Naive thymus-derived CD8-positive, alpha-beta T cell (primary cell): ENCODE data around the gene COL24A1. TPM values are rescaled to one million over a fixed set of nuclear protein-coding genes. Genes with fewer than 3 reads are reported as not detected.
A peak's percentile ranks its signal among the peaks of the same experiment; 100 is the strongest.
"Not testable (repeated sequence)": the region's sequence is repeated elsewhere in the genome, so short reads cannot be mapped to it uniquely, and the experiment has no call there.

Experiments
- ATAC-seq, 2 donors: fragments of 150-1000 bp; cut with Tn5 transposase in 1 of 2; sonication (Bioruptor Pico), chemical (Tn5 transposase) in 1 of 2; 1 replicate in 1 of 2; 2 replicates in 1 of 2; pipeline ENCODE4 v1.10.0; 2021; ENCODE audit warnings: mild to moderate bottlenecking in 2 of 2, moderate library complexity in 2 of 2
- POLR2A ChIA-PET: fragments of 350-600 bp; sonication (Branson Sonifier 250); formaldehyde crosslinking; loops from one replicate; lab custom pipeline; 2021; ENCODE audit warnings: antibody characterized with exemption; lab: Charles Lee
- DNase-seq, 10 donors: peaks; one replicate each; pipeline versions ENCODE4 v3.0.0 to v3.0.0-alpha.2; 2020 to 2022
- H3K27ac Mint-ChIP-seq, 10 donors: one replicate each; pipeline ENCODE4 v1.8.0; 2020 to 2022; ENCODE audit warnings: mild to moderate bottlenecking in 10 of 10, mixed read lengths in 10 of 10, moderate library complexity in 4 of 10, inconsistent platforms in 1 of 10
- H3K27me3 Mint-ChIP-seq, 5 donors: one replicate each; pipeline ENCODE4 v1.8.0; 2021 to 2022; ENCODE audit warnings: mixed read lengths in 5 of 5
- H3K36me3 Mint-ChIP-seq, 3 donors: one replicate each; pipeline ENCODE4 v1.8.0; 2020 to 2022; ENCODE audit warnings: mixed read lengths in 3 of 3, mild to moderate bottlenecking in 2 of 3, inconsistent platforms in 1 of 3
- H3K4me1 Mint-ChIP-seq, 4 donors: one replicate each; pipeline ENCODE4 v1.8.0; 2021 to 2022; ENCODE audit warnings: mixed read lengths in 4 of 4
- H3K4me3 Mint-ChIP-seq, 10 donors: one replicate each; pipeline ENCODE4 v1.8.0; 2020 to 2022; ENCODE audit warnings: mild to moderate bottlenecking in 10 of 10, mixed read lengths in 10 of 10, moderate library complexity in 6 of 10, inconsistent platforms in 1 of 10
- H3K9me3 Mint-ChIP-seq, 9 donors: one replicate each; pipeline ENCODE4 v1.8.0; 2020 to 2022; ENCODE audit warnings: mixed read lengths in 9 of 9, mild to moderate bottlenecking in 3 of 9, inconsistent platforms in 1 of 9, moderate library complexity in 1 of 9
- polyA plus RNA-seq, 3 donors: library from polyadenylated mRNA; unstranded; fragments of 300-500 nt; fragmentation: Illumina TruSeq; gene quantifications; one replicate each; pipeline ENCODE4 v1.2.3, GENCODE V29; 2021
- total RNA-seq, 8 experiments: library from RNA in 2 of 8; stranded (reverse) in 2 of 8; gene quantifications; one replicate each; pipeline ENCODE4 v1.2.3 and lab custom pipeline; 2021 to 2026

The COL24A1 gene
- total and polyA plus RNA-seq, 5 experiments from 2014 or later, result not detected

GRCh38 chr1:85762804-85763203 lies 393.8 kb downstream of the COL24A1 start:
- DNase-seq (no peak), ATAC-seq (no peak)
- Mint-ChIP-seq H3K4me3 (no peak overlapping the region), H3K27me3 (no peaks in the 10 kb centered on the region), H3K36me3 (no peaks in the 10 kb centered on the region), H3K9me3 (no peaks in the 10 kb centered on the region), H3K4me1 (no peaks in the 10 kb centered on the region), H3K27ac (no peak overlapping the region)
- POLR2A ChIA-PET, result no interaction called here

- Mint-ChIP-seq H3K4me3 (no peak overlapping the region), H3K27ac (no peak overlapping the region), H3K27me3 (no peaks in the 10 kb centered on the region), H3K9me3 (peaks cover 3 to 16% (median 9%) of the 10 kb centered on the region in 9 donors), H3K4me1 (no peaks in the 10 kb centered on the region), H3K36me3 (peaks cover 0 to 6% (median 0%) of the 10 kb centered on the region in 3 donors)
- DNase-seq (no peak), ATAC-seq (no peak)
- POLR2A ChIA-PET, result no interaction called here
Observed at GRCh38 chr1:85756864-85757263, 399.7 kb downstream of the COL24A1 start.

DNA sequence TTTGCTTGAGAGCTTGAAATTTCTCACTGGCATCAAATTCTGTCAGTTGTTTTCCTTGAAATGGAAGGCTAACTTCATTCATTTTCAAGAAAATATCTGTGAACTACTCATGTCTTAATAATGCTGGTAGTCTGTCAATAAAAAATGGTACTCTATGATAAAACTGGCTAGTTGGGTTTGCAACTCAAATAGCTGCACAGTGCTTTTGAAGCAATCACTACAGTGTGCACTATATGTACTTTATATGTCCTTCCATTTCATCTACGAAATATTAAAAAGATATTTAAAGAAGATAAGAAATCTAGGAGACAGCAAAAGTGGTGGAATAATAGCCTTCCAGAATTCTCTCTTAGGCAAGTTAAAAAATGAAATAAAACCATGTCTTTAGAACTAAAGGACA lies 408.5 kb downstream of the COL24A1 start:
- POLR2A ChIA-PET, result no interaction called here
- Mint-ChIP-seq H3K36me3 (no peaks in the 10 kb centered on the region), H3K4me1 (no peaks in the 10 kb centered on the region)

GRCh38 chr1:85746777-85747176 lies 409.8 kb downstream of the COL24A1 start:
- peaks cover 6 to 24% (median 11%) of the 10 kb centered on the region in 5 donors for H3K27me3 Mint-ChIP-seq
- H3K36me3 Mint-ChIP-seq, result no peaks in the 10 kb centered on the region
- ATAC-seq (no peak), DNase-seq (no peak)
- H3K4me1 Mint-ChIP-seq, result no peaks in the 10 kb centered on the region
- H3K4me3 Mint-ChIP-seq, result no peak overlapping the region
- no peak overlapping the region for H3K27ac Mint-ChIP-seq
- POLR2A ChIA-PET, result no interaction called here
- H3K9me3 Mint-ChIP-seq, result peaks cover 0 to 3% (median 0%) of the 10 kb centered on the region in 9 donors

More for the DNA sequence above, 408.5 kb downstream of the COL24A1 start:
- H3K9me3 Mint-ChIP-seq, result peaks cover 0 to 3% (median 0%) of the 10 kb centered on the region in 9 donors
- H3K4me3 Mint-ChIP-seq, result no peak overlapping the region
- no peak overlapping the region for H3K27ac Mint-ChIP-seq
- peaks cover 5 to 15% (median 6%) of the 10 kb centered on the region in 5 donors for H3K27me3 Mint-ChIP-seq
- DNase-seq, result no peak
- ATAC-seq, result no peak

- Mint-ChIP-seq H3K36me3 (no peaks in the 10 kb centered on the region), H3K4me3 (no peak overlapping the region), H3K9me3 (peaks cover 0 to 3% (median 0%) of the 10 kb centered on the region in 9 donors), H3K27me3 (peaks cover 6 to 24% (median 11%) of the 10 kb centered on the region in 5 donors), H3K4me1 (no peaks in the 10 kb centered on the region), H3K27ac (no peak overlapping the region)
- POLR2A ChIA-PET, result no interaction called here
- ATAC-seq (no peak), DNase-seq (no peak)
Observed at GRCh38 chr1:85743814-85744213, 412.8 kb downstream of the COL24A1 start.

DNA sequence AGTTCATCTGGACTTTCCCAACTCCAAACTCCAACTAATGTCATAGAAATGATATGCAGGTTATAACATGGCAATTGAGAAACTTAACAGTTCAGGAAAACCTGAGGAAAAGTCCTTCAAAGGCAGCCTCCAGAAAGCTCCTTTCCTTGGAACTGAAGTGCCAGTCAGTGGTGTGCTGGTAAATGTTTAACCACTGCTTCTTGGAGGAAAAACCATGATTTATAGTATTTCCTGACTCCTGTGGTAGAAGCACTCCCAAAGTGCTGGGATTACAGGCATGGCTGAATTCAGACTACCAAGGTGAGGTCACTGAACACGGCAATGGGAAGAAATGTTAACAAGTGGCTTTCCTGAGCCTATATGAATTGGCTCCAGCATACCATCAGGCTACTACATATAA lies 421.6 kb downstream of the COL24A1 start:
- ATAC-seq (no peak), DNase-seq (no peak)
- POLR2A ChIA-PET, result no interaction called here
- Mint-ChIP-seq H3K36me3 (no peaks in the 10 kb centered on the region), H3K4me3 (no peak overlapping the region), H3K27me3 (peaks cover 0 to 6% (median 4%) of the 10 kb centered on the region in 5 donors), H3K27ac (no peak overlapping the region), H3K4me1 (no peaks in the 10 kb centered on the region), H3K9me3 (no peaks in the 10 kb centered on the region)

DNA sequence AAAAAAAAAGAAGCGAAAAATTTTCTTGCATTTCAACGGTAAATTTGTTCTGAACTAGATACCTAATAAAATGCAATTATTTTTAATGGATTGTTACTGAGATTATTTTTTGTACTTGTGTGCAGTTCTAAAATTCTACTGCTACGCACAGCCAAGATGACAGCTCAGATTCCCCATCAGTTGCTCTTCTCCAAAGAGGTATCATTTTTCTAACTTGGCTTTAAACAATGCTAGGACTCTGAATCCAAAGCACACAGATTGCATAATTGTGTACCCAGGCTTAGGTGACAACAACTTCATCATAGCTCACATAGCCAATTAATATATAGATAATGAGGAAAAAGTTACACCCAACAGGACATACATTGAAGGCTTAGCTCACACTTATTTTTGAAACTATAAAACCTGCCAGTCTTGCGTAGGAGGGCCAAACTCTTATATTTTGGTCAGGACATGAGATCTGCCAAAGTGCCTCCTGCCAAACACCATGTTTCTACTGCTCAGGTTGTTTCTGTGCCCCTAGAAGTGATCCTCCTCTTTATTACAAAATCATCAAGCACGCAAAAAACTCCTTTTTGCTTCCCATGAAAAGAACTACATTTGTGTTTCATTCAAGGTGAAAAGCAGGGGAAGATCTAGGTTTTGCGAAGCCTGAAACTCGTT lies 437.8 kb downstream of the COL24A1 start:
- POLR2A ChIA-PET, result no interaction called here
- Mint-ChIP-seq H3K27me3 (peaks cover 7 to 20% (median 9%) of the 10 kb centered on the region in 5 donors), H3K9me3 (peaks cover 8 to 36% (median 25%) of the 10 kb centered on the region in 9 donors), H3K36me3 (peaks cover 0 to 17% (median 13%) of the 10 kb centered on the region in 3 donors), H3K4me3 (no peak overlapping the region), H3K27ac (no peak overlapping the region), H3K4me1 (no peaks in the 10 kb centered on the region)
- no peak for DNase-seq
- ATAC-seq, result no peak

DNA sequence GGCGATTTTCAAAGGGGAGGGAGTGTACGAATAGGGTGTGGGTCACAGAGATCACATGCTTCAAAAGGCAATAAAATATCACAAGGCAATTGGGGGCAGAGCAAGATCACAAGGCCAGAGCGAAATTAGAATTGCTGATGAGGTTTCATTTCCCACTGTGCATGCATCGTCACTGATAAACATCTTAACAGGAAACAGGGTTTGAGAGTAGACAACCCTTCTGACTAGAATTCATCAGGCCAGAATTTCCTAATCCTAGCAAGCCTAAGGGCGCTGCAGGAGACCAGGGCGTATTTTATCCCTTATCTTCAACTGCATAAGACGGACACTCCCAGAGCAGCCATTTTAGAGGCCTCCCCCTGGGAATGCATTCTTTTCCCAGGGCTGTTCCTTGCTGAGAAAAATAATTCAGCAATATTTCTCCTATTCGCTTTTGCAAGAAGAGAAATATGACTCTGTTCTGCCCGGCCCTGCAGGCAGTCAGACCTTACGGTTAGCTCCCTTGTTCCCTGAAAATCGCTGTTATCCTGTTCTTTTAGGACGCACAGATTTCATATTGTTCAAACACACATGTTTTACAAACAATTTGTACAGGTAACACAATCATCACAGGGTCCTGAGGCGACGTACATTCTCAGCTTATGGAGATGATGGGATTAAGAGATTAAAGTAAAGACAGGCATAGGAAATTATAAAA lies 442.0 kb downstream of the COL24A1 start:
- ATAC-seq, H3K27ac Mint-ChIP-seq, POLR2A ChIA-PET, DNase-seq, H3K4me1 Mint-ChIP-seq, H3K4me3 Mint-ChIP-seq: not testable (repeated sequence)
- Mint-ChIP-seq H3K9me3 (peaks cover 4 to 20% (median 8%) of the 10 kb centered on the region in 9 donors), H3K27me3 (peaks cover 1 to 15% (median 10%) of the 10 kb centered on the region in 5 donors), H3K36me3 (peaks cover 0 to 14% (median 6%) of the 10 kb centered on the region in 3 donors)

- Mint-ChIP-seq H3K4me3 (no peak overlapping the region), H3K27me3 (peaks cover 0 to 4% (median 0%) of the 10 kb centered on the region in 5 donors), H3K4me1 (peaks cover 0 to 22% (median 16%) of the 10 kb centered on the region in 4 donors), H3K36me3 (peaks cover 10 to 21% (median 18%) of the 10 kb centered on the region in 3 donors), H3K9me3 (peaks cover 0 to 5% (median 1%) of the 10 kb centered on the region in 9 donors), H3K27ac (no peak overlapping the region)
- POLR2A ChIA-PET, result interaction anchor here (0.6 to 1.3 kb wide), 5 partner anchors 13 to 996 kb away, joined by 3 to 14 read pairs (median 3); partner anchors contain the start of genes BCL10 and SH3GLB1
- DNase-seq (peak in 1 of 10 donors; percentile 8), ATAC-seq (no peak)
Observed at GRCh38 chr1:85708829-85709227, 447.7 kb downstream of the COL24A1 start.

DNA sequence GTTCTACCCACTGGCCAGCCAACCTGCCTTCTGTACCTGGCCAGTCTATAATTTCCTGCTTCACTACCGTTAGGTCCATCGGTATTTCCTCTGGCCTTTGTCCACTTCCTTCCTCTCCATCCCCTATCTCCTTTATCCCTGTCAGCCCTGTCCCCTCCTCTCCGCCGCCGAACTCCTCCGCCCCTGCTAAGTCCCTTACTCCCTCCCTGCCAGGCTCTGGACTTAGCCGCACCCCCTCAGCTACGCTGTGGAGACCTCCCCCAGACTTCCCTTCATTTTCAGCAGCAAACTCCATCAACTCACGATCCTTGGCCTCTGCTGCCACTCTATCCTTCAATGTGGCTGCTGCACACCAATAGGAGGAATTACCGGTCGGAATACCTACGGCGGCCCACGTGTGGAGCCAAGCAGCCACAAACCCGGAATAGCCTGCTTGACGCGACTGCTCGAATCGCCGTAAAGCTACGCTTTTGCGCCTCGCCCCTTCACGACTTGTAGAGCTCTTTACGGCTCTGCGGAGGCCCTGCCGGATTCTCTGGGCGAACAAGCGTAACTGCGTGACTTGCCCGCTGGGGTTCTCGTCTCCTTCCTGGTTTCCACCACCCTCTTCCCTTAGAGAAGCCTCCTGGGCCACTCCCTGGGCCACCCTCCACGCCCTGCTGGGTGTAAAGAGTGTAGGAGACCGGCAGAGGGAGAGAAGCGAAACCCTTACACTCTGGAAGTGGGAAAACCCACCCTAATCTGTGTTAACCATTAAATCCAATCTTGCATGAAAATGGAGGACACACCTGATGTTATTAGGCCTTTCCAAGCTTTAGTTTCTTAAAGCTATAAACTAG lies 448.4 kb downstream of the COL24A1 start, which contains the start of gene ZNHIT6:
ZNHIT6 (minus strand) TSS at position 444 of the 839 bp plus-strand sequence; CDS start at position 295, 149 bp downstream.
- H3K27me3 Mint-ChIP-seq, result peaks cover 0 to 3% (median 0%) of the 10 kb centered on the region in 5 donors
- no peak within 1 kb of the TSS for H3K4me3 Mint-ChIP-seq
- H3K9me3 Mint-ChIP-seq, result peaks cover 0 to 2% (median 0%) of the 10 kb centered on the region in 9 donors
- no peak within 1 kb of the TSS for H3K27ac Mint-ChIP-seq
- peaks cover 15 to 28% (median 17%) of the 10 kb centered on the region in 3 donors for H3K36me3 Mint-ChIP-seq
- ATAC-seq (peak; percentile 89 to 90), DNase-seq (peak; percentile 66 to 93 (median 84))
- POLR2A ChIA-PET, result interaction anchor here (0.6 to 1.3 kb wide), 7 partner anchors 12 to 1206 kb away, joined by 3 to 14 read pairs (median 3); partner anchors contain the start of genes BCL10, HS2ST1 and SH3GLB1
- peaks cover 0 to 29% (median 21%) of the 10 kb centered on the region in 4 donors for H3K4me1 Mint-ChIP-seq

DNA sequence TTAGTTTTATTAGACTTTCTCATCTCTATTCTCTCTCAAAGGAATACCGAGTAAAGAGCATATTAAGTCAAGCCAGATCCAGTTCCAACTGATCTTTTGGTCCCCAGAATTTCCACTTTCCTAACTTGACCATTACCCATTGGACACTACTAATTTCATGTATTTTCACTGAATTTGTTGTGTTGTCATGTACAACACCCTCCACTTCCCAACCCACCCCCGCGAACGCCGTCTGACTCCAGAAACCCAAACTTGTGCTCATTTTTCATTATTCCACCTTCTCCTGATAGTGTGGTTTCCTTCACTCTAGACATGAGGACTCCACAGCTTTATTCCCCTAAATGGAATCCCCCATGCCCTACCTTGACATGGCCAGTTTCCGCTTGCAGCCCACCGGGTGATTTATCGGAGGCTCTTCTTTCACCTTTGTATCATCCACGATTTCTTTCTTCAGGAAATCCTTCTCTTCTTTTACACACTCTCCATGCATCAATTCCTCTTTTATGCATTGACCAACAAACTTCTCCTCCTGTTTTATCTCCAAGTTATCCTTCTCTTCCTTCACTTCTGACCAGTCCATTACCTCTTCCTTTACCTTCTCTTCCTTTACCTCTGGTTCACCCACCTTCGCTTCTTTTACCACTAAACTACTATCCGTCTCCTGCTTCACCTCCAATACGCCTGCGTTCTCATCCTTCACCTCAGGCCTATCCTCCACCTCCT lies 449.1 kb downstream of the COL24A1 start:
- H3K4me1 Mint-ChIP-seq, result peaks cover 4 to 34% (median 23%) of the 10 kb centered on the region in 4 donors
- H3K36me3 Mint-ChIP-seq, result peaks cover 15 to 33% (median 21%) of the 10 kb centered on the region in 3 donors
- DNase-seq, result peak in 2 of 10 donors; percentile 4 to 6
- POLR2A ChIA-PET, result interaction anchor here (1.0 kb wide), 1 partner anchor 1207 kb away, joined by 3 read pairs; the partner anchor contains the start of gene HS2ST1
- ATAC-seq, result peak; percentile 7 to 19
- no peak overlapping the region for H3K27ac Mint-ChIP-seq
- no peak overlapping the region for H3K4me3 Mint-ChIP-seq
- peaks cover 0 to 2% (median 0%) of the 10 kb centered on the region in 9 donors for H3K9me3 Mint-ChIP-seq
- H3K27me3 Mint-ChIP-seq, result no peaks in the 10 kb centered on the region
